Esophagus muscularis mucosa (tissue), 4 donors: ENCODE measurements around the gene CENPB. TPM values are rescaled to one million over a fixed set of nuclear protein-coding genes. Genes with fewer than 3 reads are reported as not detected.

Experiments
- DNase-seq: peaks from one replicate; pipeline ENCODE4 v3.0.0-alpha.2; 2017; ENCODE audit errors: extremely low spot score
- H3K27ac ChIP-seq, 4 donors: fragments of 200-600 bp; sonication (generic); replicated peaks in 1 of 4; 1 replicate in 3 of 4; 2 replicates in 1 of 4; pipeline ENCODE4 v1.5.1; 2016 to 2019; ENCODE audit warnings: mild to moderate bottlenecking in 1 of 4
- H3K27me3 ChIP-seq, 4 donors: fragments of 200-600 bp; sonication (generic); one replicate each; pipeline versions ENCODE4 v1.5.1 to v1.6.0; 2016 to 2019
- H3K36me3 ChIP-seq, 4 donors: fragments of 200-600 bp; sonication (generic); one replicate each; pipeline ENCODE4 v1.5.1; 2016 to 2019
- H3K4me1 ChIP-seq, 4 donors: fragments of 200-600 bp; sonication (generic); one replicate each; pipeline ENCODE4 v1.5.1; 2016 to 2019
- H3K4me3 ChIP-seq, 4 donors: fragments of 200-600 bp; sonication (generic); 1 replicate in 2 of 4; 2 replicates in 2 of 4; pipeline ENCODE4 v1.5.1; 2016 to 2019; ENCODE audit warnings: mild to moderate bottlenecking in 4 of 4, moderate library complexity in 1 of 4
- H3K9me3 ChIP-seq, 4 donors: fragments of 200-600 bp; sonication (generic); 1 replicate in 3 of 4; 2 replicates in 1 of 4; pipeline ENCODE4 v1.5.1; 2016 to 2019
- EP300 ChIP-seq: sonication (generic); formaldehyde crosslinking; IDR thresholded peaks from one replicate; pipeline ENCODE4 v1.6.1; 2017; ENCODE audit warnings: antibody characterized with exemption
- POLR2A ChIP-seq: fragments of 450-650 bp; IDR thresholded peaks from one replicate; pipeline ENCODE4 v1.6.1; 2017; ENCODE audit warnings: antibody characterized with exemption, moderate library complexity, mild to moderate bottlenecking, low read depth
- POLR2AphosphoS5 ChIP-seq, 2 donors: sonication (generic); formaldehyde crosslinking; IDR thresholded peaks; one replicate each; pipeline ENCODE4 v1.6.1; 2017; ENCODE audit warnings: antibody characterized with exemption in 2 of 2
- WGBS: methylation state at CpG from one replicate; pipeline ENCODE4 v1.1.5; 2018; 5-methylcytosine and 5-hydroxymethylcytosine counted together
- intact Hi-C: fragments of 100-400 bp; cut with DNase I; formaldehyde crosslinking; loops from one replicate; pipeline ENCODE4 v1.15.1; 2023
- total RNA-seq, 4 donors: library from RNA; depleted of rRNA; stranded (reverse); fragments of >200 nt; gene quantifications; one replicate each; pipeline versions ENCODE4 v1.1.0 to v1.2.1, GENCODE V29; 2016
- TF ChIP-seq, protein P1 (sequence below), 3 experiments: fragments of 200-600 bp in 2 of 3; fragments of 450-650 bp in 1 of 3; sonication (generic) in 2 of 3; IDR thresholded peaks; one replicate each; pipeline ENCODE4 v1.5.1; 2017 to 2019; ENCODE audit warnings: antibody characterized with exemption in 3 of 3, mild to moderate bottlenecking in 2 of 3, moderate library complexity in 1 of 3

The CENPB gene
- total RNA-seq, 4 donors from 2014 or later, result 131 to 225 (median 199) TPM

DNA sequence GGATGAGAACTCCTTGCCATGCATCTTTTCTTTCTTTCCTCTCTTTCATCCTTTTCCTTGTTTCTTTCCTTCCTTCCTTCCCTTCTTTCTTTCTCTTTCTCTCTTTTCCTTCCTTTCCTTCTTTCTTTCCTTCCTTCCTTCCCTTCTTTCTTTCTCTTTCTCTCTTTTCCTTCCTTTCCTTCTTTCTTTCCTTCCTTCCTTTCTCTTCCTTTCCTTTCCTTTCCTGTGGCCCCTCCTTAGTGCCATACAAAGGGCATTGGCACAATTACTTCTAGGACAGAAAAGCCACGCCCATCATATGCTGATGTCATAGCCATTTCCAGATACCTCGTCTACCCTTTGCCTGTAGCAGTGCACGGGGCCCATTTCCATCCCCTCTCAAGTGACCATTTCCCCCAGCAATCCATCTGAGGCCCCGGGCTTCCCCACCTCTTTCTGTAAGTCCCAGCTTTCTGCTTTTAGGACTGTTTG, 2.2 kb upstream of the CENPB start:
- no peaks in the 10 kb centered on the region for H3K27me3 ChIP-seq
- peaks cover 0 to 10% (median 5%) of the 10 kb centered on the region in 4 donors for H3K36me3 ChIP-seq
- no peak overlapping the region for H3K4me3 ChIP-seq
- no peak for TF ChIP-seq EP300
- TF ChIP-seq, protein P1, sequence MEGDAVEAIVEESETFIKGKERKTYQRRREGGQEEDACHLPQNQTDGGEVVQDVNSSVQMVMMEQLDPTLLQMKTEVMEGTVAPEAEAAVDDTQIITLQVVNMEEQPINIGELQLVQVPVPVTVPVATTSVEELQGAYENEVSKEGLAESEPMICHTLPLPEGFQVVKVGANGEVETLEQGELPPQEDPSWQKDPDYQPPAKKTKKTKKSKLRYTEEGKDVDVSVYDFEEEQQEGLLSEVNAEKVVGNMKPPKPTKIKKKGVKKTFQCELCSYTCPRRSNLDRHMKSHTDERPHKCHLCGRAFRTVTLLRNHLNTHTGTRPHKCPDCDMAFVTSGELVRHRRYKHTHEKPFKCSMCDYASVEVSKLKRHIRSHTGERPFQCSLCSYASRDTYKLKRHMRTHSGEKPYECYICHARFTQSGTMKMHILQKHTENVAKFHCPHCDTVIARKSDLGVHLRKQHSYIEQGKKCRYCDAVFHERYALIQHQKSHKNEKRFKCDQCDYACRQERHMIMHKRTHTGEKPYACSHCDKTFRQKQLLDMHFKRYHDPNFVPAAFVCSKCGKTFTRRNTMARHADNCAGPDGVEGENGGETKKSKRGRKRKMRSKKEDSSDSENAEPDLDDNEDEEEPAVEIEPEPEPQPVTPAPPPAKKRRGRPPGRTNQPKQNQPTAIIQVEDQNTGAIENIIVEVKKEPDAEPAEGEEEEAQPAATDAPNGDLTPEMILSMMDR (IDR thresholded peaks at IDR 0.05), result no peak
- TF ChIP-seq POLR2AphosphoS5 (IDR thresholded peaks at IDR 0.05), result no peak
- TF ChIP-seq POLR2A, result no peak
- WGBS, result 71% methylated on average over 4 of the region's 4 CpGs
- intact Hi-C loops, result loop anchor here (1.0 to 5.0 kb wide), 2 partner anchors 58 to 294 kb away; partner anchors contain the start of gene MAVS
- no peaks in the 10 kb centered on the region for H3K9me3 ChIP-seq
- H3K27ac ChIP-seq, result peak overlapping the region in 2 of 4 donors; percentile 13 to 37
- H3K4me1 ChIP-seq, result peaks cover 28 to 43% (median 35%) of the 10 kb centered on the region in 4 donors
- DNase-seq, result no peak

DNA sequence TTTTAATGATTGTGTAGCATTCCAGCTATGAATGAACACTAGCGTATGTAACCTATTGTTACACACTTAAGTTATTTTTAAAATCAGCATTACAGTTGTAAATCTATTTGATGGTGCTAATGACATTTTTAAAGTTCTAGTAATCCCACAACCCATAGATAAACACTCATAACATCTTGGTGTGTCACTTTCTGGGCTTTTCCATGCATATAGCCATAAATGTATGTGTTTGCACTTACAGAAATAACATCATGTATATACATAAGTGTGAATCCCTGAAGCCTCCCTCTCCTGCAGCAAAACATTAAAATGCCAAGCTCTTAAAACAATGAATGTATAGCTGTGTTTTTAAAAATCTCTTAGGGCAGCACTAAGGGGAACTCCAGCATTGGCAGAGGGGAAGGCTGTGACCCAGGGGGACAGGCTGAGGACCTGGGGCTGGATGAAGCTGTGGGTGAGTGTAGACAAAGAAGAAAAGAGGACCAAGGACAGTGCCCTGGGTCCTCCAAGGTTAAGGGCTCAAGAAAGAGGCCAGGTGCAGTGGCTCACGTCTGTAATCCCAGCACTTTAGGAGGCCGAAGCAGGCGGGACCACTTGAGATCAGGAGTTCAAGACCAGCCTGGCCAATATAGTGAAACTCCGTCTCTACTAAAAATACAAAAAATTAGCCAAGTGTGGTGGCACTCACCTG, 929 bp upstream of the CENPB start:
- Histone ChIP-seq H3K4me1 (peaks cover 32 to 51% (median 47%) of the 10 kb centered on the region in 4 donors), H3K27me3 (no peaks in the 10 kb centered on the region), H3K36me3 (peaks cover 0 to 19% (median 11%) of the 10 kb centered on the region in 4 donors), H3K9me3 (no peaks in the 10 kb centered on the region), H3K27ac (peak overlapping the region; percentile 31 to 85 (median 38)), H3K4me3 (peak overlapping the region; percentile 35 to 83 (median 70))
- DNase-seq, result no peak
- 72% methylated on average over 5 of the region's 5 CpGs for WGBS
- TF ChIP-seq POLR2A (no peak), EP300 (no peak), POLR2AphosphoS5 (IDR thresholded peaks at IDR 0.05) (no peak)
- TF ChIP-seq, protein P1 (IDR thresholded peaks at IDR 0.05), result no peak
- intact Hi-C loops, result loop anchor here (1.0 to 5.0 kb wide), 3 partner anchors 33 to 295 kb away; partner anchors contain the start of genes AP5S1 and MAVS

DNA sequence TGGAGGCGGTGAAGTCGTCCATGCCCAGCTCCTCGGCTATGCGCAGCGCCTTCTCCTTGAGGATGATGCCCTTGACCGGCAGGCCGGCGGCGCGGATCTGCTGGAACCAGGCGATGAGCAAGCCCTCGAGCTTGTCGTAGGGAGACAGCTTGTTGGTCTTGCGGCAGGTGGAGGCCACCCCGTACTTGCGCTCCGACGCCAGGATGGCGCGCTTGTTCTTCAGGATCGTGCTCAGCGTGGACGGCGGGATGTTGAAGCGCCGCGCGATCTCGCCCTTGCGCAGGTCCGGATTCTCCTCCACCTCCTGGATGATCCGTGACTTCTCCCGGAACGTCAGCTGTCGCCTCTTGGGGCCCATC, 435 bp downstream of the CENPB start:
- no peak for DNase-seq
- Histone ChIP-seq H3K27me3 (no peaks in the 10 kb centered on the region), H3K4me3 (peak overlapping the region; percentile 68 to 83 (median 73)), H3K9me3 (no peaks in the 10 kb centered on the region), H3K4me1 (peaks cover 36 to 59% (median 54%) of the 10 kb centered on the region in 4 donors), H3K27ac (peak overlapping the region; percentile 79 to 90 (median 84)), H3K36me3 (peaks cover 0 to 20% (median 11%) of the 10 kb centered on the region in 4 donors)
- intact Hi-C loops, result loop anchor here (2.0 to 5.0 kb wide), 2 partner anchors 35 to 296 kb away; partner anchors contain the start of gene AP5S1
- TF ChIP-seq EP300, result no peak
- TF ChIP-seq POLR2AphosphoS5 (IDR thresholded peaks at IDR 0.05), result no peak
- TF ChIP-seq, protein P1 (IDR thresholded peaks at IDR 0.05), result no peak
- no peak for TF ChIP-seq POLR2A
- WGBS, result no CpG with 5 or more reads among the region's 35 CpGs

DNA sequence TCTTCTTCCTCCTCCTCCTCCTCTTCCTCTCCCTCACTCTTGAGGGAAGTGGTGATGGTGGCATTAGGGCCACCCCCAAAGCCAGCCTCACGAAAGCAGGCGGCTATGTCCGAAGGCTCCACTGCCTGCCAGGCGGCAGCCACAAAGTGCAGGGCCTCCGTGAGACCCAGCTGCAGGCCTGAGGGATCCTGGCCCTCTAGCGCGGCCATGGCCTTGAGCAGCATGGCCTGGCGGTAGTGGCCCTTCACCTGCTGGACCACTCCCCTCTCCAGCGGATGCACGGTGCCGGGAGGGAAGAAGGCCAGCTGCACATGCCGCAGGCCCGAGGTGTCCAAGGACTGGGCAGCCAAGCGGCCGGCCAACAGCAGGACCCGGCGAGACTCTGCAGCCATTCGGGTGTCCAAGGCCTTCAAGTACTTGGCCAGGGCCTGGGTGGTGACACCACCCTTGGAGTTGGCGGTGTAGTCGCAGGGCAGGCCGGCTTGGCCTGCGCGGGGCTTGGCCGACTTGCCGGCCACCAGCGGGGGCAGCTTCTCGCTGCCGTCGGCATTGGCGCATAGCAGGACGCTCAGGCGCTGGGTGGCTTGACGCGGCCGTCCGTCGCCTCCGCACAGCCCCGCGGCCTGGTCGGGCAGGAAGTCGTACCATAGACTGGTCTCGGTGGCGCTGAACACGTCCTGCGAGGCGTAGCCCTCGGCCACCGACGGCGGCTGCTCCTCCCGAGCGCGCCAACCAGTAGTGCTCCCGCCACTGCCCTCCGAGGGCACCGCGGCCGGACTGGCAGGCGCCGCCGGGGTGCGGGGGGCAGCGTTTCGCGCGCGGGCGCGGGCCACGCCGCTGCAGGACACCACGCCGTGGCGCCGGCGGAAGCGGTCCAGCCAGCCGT, 1.1 kb downstream of the CENPB start:
- no peaks in the 10 kb centered on the region for H3K27me3 ChIP-seq
- peak overlapping the region; percentile 68 to 83 (median 73) for H3K4me3 ChIP-seq
- 35% methylated on average over 11 of the region's 79 CpGs for WGBS
- TF ChIP-seq POLR2AphosphoS5 (IDR thresholded peaks at IDR 0.05) (no peak), EP300 (no peak), POLR2A (no peak)
- TF ChIP-seq, protein P1 (IDR thresholded peaks at IDR 0.05), result no peak
- no peak for DNase-seq
- H3K4me1 ChIP-seq, result peaks cover 42 to 65% (median 60%) of the 10 kb centered on the region in 4 donors
- no peaks in the 10 kb centered on the region for H3K9me3 ChIP-seq
- H3K27ac ChIP-seq, result peak overlapping the region; percentile 79 to 90 (median 84)
- peaks cover 0 to 20% (median 11%) of the 10 kb centered on the region in 4 donors for H3K36me3 ChIP-seq
- intact Hi-C loops, result loop anchor here (2.0 to 5.0 kb wide), 2 partner anchors 35 to 297 kb away; partner anchors contain the start of gene AP5S1
